Measurements from ENCODE around the gene ATIC. TPM values are rescaled to one million over a fixed set of nuclear protein-coding genes. Genes with fewer than 3 reads are reported as not detected.

ATIC gene
- total RNA-seq, 4 donors from 2014 or later = 35.1 to 88.6 (median 60.7) TPM

- intact Hi-C loops (cut with DNase I; ENCODE audit: low total_unique reads) = no loop called here
- H3K36me3 ChIP-seq = peaks cover 0 to 46% (median 15%) of the 10 kb centered on the region in 4 donors
Observed at GRCh38 chr2:215324811-215325210, 13.0 kb downstream of the ATIC start.

GRCh38 chr2:215328066-215328465 lies 16.2 kb downstream of the ATIC start:
- 96% methylated on average over 3 to 5 of the region's 5 CpGs for WGBS, 2 donors (ENCODE audit: low coverage in 1 of 2)
- Histone ChIP-seq H3K4me3 (no peak overlapping the region), H3K36me3 (peaks cover 0 to 34% (median 13%) of the 10 kb centered on the region in 4 donors), H3K9me3 (no peaks in the 10 kb centered on the region), H3K27ac (no peak overlapping the region), H3K4me1 (peaks cover 0 to 30% (median 16%) of the 10 kb centered on the region in 4 donors), H3K27me3 (no peaks in the 10 kb centered on the region)
- intact Hi-C loops (cut with DNase I; ENCODE audit: low total_unique reads) (no loop called here), in situ Hi-C loops (cut with MboI; ENCODE audit: low pct_ligation_motif_present in 1 of 4, low pct_unique_long_range_greater_than_20kb in 1 of 4, low sequenced_read_pairs in 3 of 4) (no loop called here)
- no peak for DNase-seq
- TF ChIP-seq EP300 (IDR thresholded peaks at IDR 0.05; ENCODE audit: low read depth) (no peak), POLR2AphosphoS5 (IDR thresholded peaks at IDR 0.05) (no peak), CTCF (IDR thresholded peaks at IDR 0.05) (no peak), POLR2A (IDR thresholded peaks at IDR 0.05) (no peak)

More at GRCh38 chr2:215324811-215325210, 13.0 kb downstream of the ATIC start:
- H3K4me3 ChIP-seq = no peak overlapping the region
- H3K27me3 ChIP-seq = no peaks in the 10 kb centered on the region
- DNase-seq = no peak
- 50 to 57% methylated on average over 2 to 6 of the region's 6 CpGs for WGBS, 2 donors (ENCODE audit: low coverage in 1 of 2)
- H3K27ac ChIP-seq = peak overlapping the region in 1 of 4 donors; percentile 39
- H3K9me3 ChIP-seq = no peaks in the 10 kb centered on the region
- TF ChIP-seq EP300 (IDR thresholded peaks at IDR 0.05; ENCODE audit: low read depth) (no peak), CTCF (IDR thresholded peaks at IDR 0.05) (no peak), POLR2A (IDR thresholded peaks at IDR 0.05) (no peak), POLR2AphosphoS5 (IDR thresholded peaks at IDR 0.05) (no peak)
- peaks cover 0 to 9% (median 3%) of the 10 kb centered on the region in 4 donors for H3K4me1 ChIP-seq
- in situ Hi-C loops (cut with MboI; ENCODE audit: low pct_ligation_motif_present in 1 of 4, low pct_unique_long_range_greater_than_20kb in 1 of 4, low sequenced_read_pairs in 3 of 4) = loop anchor here in 1 of 4 donors (25.0 kb wide), 1 partner anchor 612 kb away; no protein-coding TSS in a partner anchor

GRCh38 chr2:215332872-215333595 lies 21.2 kb downstream of the ATIC start:
- Histone ChIP-seq H3K4me1 (peaks cover 0 to 33% (median 17%) of the 10 kb centered on the region in 4 donors), H3K27ac (peak overlapping the region; percentile 63 to 78 (median 70)), H3K9me3 (no peaks in the 10 kb centered on the region), H3K27me3 (no peaks in the 10 kb centered on the region), H3K36me3 (peaks cover 0 to 26% (median 11%) of the 10 kb centered on the region in 4 donors), H3K4me3 (peak overlapping the region in 1 of 4 donors; percentile 0)
- TF ChIP-seq POLR2A (IDR thresholded peaks at IDR 0.05) (no peak), POLR2AphosphoS5 (IDR thresholded peaks at IDR 0.05) (peak in 1 of 3 donors; percentile 17)
- peak; percentile 29 for DNase-seq
- in situ Hi-C loops (cut with MboI; ENCODE audit: low pct_ligation_motif_present in 1 of 4, low pct_unique_long_range_greater_than_20kb in 1 of 4, low sequenced_read_pairs in 3 of 4) = no loop called here
- WGBS, 2 donors (ENCODE audit: low coverage in 1 of 2) = 37 to 49% methylated on average over 5 of the region's 5 CpGs
- intact Hi-C loops (cut with DNase I; ENCODE audit: low total_unique reads) = no loop called here

- no peak overlapping the region for H3K27ac ChIP-seq
- intact Hi-C loops (cut with DNase I; ENCODE audit: low total_unique reads) = no loop called here
- in situ Hi-C loops (cut with MboI; ENCODE audit: low pct_ligation_motif_present in 1 of 4, low pct_unique_long_range_greater_than_20kb in 1 of 4, low sequenced_read_pairs in 3 of 4) = no loop called here
- no peaks in the 10 kb centered on the region for H3K9me3 ChIP-seq
- TF ChIP-seq POLR2A (IDR thresholded peaks at IDR 0.05) = no peak
- no peak for TF ChIP-seq EP300 (IDR thresholded peaks at IDR 0.05; ENCODE audit: low read depth)
- TF ChIP-seq POLR2AphosphoS5 (IDR thresholded peaks at IDR 0.05) = no peak
- TF ChIP-seq CTCF (IDR thresholded peaks at IDR 0.05) = no peak
- no peak overlapping the region for H3K4me3 ChIP-seq
- peaks cover 0 to 53% (median 18%) of the 10 kb centered on the region in 4 donors for H3K36me3 ChIP-seq
- no peak for DNase-seq
- H3K4me1 ChIP-seq = peaks cover 0 to 5% (median 2%) of the 10 kb centered on the region in 4 donors
- no peaks in the 10 kb centered on the region for H3K27me3 ChIP-seq
- 67 to 91% methylated on average over 2 to 7 of the region's 7 CpGs for WGBS, 2 donors (ENCODE audit: low coverage in 1 of 2)
Observed at GRCh38 chr2:215338883-215339679, 27.2 kb downstream of the ATIC start.
